Measurements from ENCODE around the gene TFDP2. TPM values are rescaled to one million over a fixed set of nuclear protein-coding genes. Genes with fewer than 3 reads are reported as not detected.

The TFDP2 gene
- total and polyA plus RNA-seq, 10 donors = 4.1 to 40.5 (median 27.9) TPM

GRCh38 chr3:142003291-142003690, 146.1 kb downstream of the TFDP2 start:
- no peaks in the 10 kb centered on the region for H3K9me3 ChIP-seq
- intact Hi-C loops (cut with DNase I; ENCODE audit: low total_unique reads) = no loop called here
- TF ChIP-seq POLR2A (IDR thresholded peaks at IDR 0.05) (no peak), CTCF (IDR thresholded peaks at IDR 0.05 in 8 of 11, conservative IDR thresholded peaks at IDR 0.05 in 3 of 11) (no peak), POLR2AphosphoS5 (IDR thresholded peaks at IDR 0.05) (no peak)

GRCh38 chr3:142000325-142000870, 148.9 kb downstream of the TFDP2 start:
- 86 to 100% (median 96%) methylated on average over 2 of the region's 2 CpGs for WGBS, 5 donors

More at GRCh38 chr3:142003291-142003690, 146.1 kb downstream of the TFDP2 start:
- WGBS, 5 donors = 97 to 100% (median 98%) methylated on average over 3 of the region's 3 CpGs
- Histone ChIP-seq H3K27me3 (replicated peaks in 1 of 7) (no peaks in the 10 kb centered on the region), H3K4me1 (no peaks in the 10 kb centered on the region), H3K27ac (no peak overlapping the region), H3K4me3 (no peak overlapping the region), H3K36me3 (peaks cover 0 to 34% (median 3%) of the 10 kb centered on the region in 6 donors)
- no peak for DNase-seq

GRCh38 chr3:141998669-141999290, 150.6 kb downstream of the TFDP2 start:
- intact Hi-C loops (cut with DNase I; ENCODE audit: low total_unique reads) = no loop called here
- TF ChIP-seq CTCF (IDR thresholded peaks at IDR 0.05 in 8 of 11, conservative IDR thresholded peaks at IDR 0.05 in 3 of 11) = peak in 6 of 11 experiments; percentile 21 to 36 (median 25)
- no peak for TF ChIP-seq POLR2AphosphoS5 (IDR thresholded peaks at IDR 0.05)
- WGBS, 5 donors = 78 to 88% (median 83%) methylated on average over 4 of the region's 4 CpGs

More at GRCh38 chr3:142000325-142000870, 148.9 kb downstream of the TFDP2 start:
- H3K36me3 ChIP-seq = peaks cover 0 to 34% (median 3%) of the 10 kb centered on the region in 6 donors
- no peaks in the 10 kb centered on the region for H3K4me1 ChIP-seq
- intact Hi-C loops (cut with DNase I; ENCODE audit: low total_unique reads) = no loop called here
- no peak overlapping the region for H3K4me3 ChIP-seq
- no peaks in the 10 kb centered on the region for H3K27me3 ChIP-seq (replicated peaks in 1 of 7)
- no peaks in the 10 kb centered on the region for H3K9me3 ChIP-seq
- no peak for DNase-seq
- TF ChIP-seq POLR2AphosphoS5 (IDR thresholded peaks at IDR 0.05) = no peak
- TF ChIP-seq POLR2A (IDR thresholded peaks at IDR 0.05) = no peak
- no peak for TF ChIP-seq CTCF (IDR thresholded peaks at IDR 0.05 in 8 of 11, conservative IDR thresholded peaks at IDR 0.05 in 3 of 11)
- H3K27ac ChIP-seq = no peak overlapping the region

GRCh38 chr3:141996437-141996836, 152.9 kb downstream of the TFDP2 start:
- no peak for DNase-seq
- Histone ChIP-seq H3K4me1 (no peaks in the 10 kb centered on the region), H3K4me3 (no peak overlapping the region), H3K27ac (no peak overlapping the region), H3K36me3 (peaks cover 0 to 35% (median 7%) of the 10 kb centered on the region in 6 donors), H3K9me3 (no peaks in the 10 kb centered on the region), H3K27me3 (replicated peaks in 1 of 7) (no peaks in the 10 kb centered on the region)
- intact Hi-C loops (cut with DNase I; ENCODE audit: low total_unique reads) = no loop called here
- TF ChIP-seq CTCF (IDR thresholded peaks at IDR 0.05 in 8 of 11, conservative IDR thresholded peaks at IDR 0.05 in 3 of 11) = no peak
- TF ChIP-seq POLR2A (IDR thresholded peaks at IDR 0.05) = no peak

More at GRCh38 chr3:141998669-141999290, 150.6 kb downstream of the TFDP2 start:
- no peaks in the 10 kb centered on the region for H3K4me1 ChIP-seq
- no peaks in the 10 kb centered on the region for H3K27me3 ChIP-seq (replicated peaks in 1 of 7)
- DNase-seq = no peak
- H3K36me3 ChIP-seq = peaks cover 0 to 29% (median 2%) of the 10 kb centered on the region in 6 donors
- no peaks in the 10 kb centered on the region for H3K9me3 ChIP-seq
- H3K27ac ChIP-seq = no peak overlapping the region
- no peak overlapping the region for H3K4me3 ChIP-seq
